IPS-18c (cell line): ENCODE data around the gene ALOX12B.
"Not testable (repeated sequence)": the region's sequence is repeated elsewhere in the genome, so short reads cannot be mapped to it uniquely, and the experiment has no call there.

Experiments
- H3K4me3 ChIP-seq: 2 replicates; pipeline ENCODE4 v1.7.0; 2013; ENCODE audit warnings: low read depth, mild to moderate bottlenecking, low read length, moderate library complexity; ENCODE audit not compliant: insufficient read depth
- H3K9me3 ChIP-seq: one replicate; pipeline ENCODE4 v1.6.1; 2013; ENCODE audit warnings: mild to moderate bottlenecking, low read length, moderate library complexity; ENCODE audit not compliant: control insufficient read depth, insufficient read depth

Gene ALOX12B

DNA sequence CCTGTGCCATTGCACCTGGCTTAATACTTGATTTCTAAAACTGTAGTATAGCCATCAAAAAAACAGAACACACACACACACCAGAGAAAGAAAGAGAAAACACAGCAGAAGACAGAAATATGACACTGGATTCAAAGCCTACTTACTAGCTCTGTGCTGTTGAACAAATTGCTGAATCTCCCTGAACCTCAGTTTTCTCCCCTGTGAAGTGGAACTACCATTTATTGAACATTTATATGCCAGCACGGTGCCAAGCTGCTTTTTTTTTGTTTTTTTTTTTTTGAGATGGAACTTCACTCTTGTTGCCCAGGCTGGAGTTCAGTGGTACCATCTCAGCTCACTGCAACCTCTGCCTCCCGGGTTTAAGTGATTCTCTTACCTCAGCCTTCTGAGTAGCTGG, 13.2 kb upstream of the ALOX12B start:
- H3K9me3 ChIP-seq = peaks cover 2% of the 10 kb centered on the region
- no peak overlapping the region for H3K4me3 ChIP-seq

DNA sequence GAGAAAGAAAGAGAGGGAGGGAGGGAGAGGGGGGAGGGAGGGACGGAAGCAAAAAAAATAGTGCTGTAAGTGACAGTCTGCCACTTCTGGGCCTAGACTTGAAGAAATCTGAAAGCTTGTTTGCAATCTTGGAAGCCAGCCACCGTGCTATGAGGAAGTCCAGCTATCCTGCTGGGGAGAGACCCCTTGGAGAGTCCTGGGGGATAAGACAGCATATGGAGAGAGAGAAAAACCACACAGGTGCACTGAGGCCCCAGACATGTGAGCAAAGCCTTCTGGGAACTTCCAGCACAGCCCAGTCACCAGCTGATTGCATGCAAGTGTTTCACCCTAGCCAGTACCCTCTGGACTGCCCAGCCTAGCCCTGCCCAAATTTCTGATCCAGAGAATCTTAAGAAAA, 12.6 kb upstream of the ALOX12B start:
- Histone ChIP-seq H3K4me3 (no peak overlapping the region), H3K9me3 (peaks cover 2% of the 10 kb centered on the region)

GRCh38 chr17:8096541-8096940, 9.0 kb upstream of the ALOX12B start:
- H3K9me3 ChIP-seq = peaks cover 2% of the 10 kb centered on the region
- no peak overlapping the region for H3K4me3 ChIP-seq

DNA sequence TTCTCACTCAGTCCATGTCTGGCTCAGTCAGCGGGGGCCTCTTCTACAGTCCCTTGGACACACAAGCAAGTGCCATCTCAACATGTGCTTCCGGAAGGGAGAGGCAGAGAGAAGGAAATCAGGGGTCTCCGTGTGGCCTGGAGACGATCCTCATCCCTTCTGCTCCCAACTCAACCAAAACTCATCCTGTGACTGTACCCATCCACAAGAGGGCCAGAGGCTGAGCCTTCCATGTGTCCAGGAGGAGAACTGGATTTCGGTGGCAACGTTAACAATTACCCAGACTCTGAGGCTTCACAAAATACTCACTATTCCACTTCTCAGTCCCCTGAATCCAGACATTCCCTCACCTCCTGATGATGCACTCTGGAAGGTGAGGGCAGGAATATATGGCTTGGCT, 7.8 kb upstream of the ALOX12B start:
- no peaks in the 10 kb centered on the region for H3K9me3 ChIP-seq
- H3K4me3 ChIP-seq = no peak overlapping the region

GRCh38 chr17:8091033-8091687, 3.6 kb upstream of the ALOX12B start:
- Histone ChIP-seq H3K9me3 (peaks cover 2% of the 10 kb centered on the region), H3K4me3 (no peak overlapping the region; the same call in 1 of the 2 replicates)

DNA sequence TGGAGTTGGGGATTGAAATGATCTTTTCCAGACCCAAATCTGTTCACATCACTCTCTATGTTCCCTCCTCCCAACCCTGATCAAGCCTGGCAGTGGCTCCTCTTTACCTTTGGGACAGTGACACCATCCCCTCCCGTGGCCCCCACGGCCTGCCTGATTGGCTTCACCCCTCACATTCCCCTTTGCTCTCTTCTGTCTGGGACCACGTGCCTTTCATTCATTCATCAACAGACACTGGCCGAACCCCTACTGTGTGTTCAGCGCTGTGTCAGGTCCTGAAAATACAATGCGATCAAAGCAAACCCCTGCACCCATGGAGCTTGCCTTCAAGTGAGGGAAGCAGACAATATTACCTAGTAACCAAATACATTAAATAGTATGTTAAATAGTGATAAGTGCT, 2.2 kb upstream of the ALOX12B start:
- Histone ChIP-seq H3K9me3 (peaks cover 2% of the 10 kb centered on the region), H3K4me3 (no peak overlapping the region)

DNA sequence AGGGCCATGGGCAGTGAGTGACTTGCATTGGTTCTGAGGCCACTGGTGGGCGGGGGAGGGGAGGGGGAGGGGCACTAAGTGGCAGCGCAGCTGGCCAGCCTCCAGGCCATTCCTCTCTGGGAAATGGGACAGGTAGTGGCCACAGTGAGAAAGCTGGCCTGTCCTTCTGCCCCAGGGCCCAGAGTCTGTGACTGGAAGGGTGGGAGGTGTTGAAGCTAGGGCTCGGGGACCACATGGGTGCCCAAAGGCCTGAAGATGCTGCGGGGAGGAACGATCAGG, 375 bp upstream of the ALOX12B start:
- Histone ChIP-seq H3K9me3 (peaks cover 2% of the 10 kb centered on the region), H3K4me3 (no peak overlapping the region)

DNA sequence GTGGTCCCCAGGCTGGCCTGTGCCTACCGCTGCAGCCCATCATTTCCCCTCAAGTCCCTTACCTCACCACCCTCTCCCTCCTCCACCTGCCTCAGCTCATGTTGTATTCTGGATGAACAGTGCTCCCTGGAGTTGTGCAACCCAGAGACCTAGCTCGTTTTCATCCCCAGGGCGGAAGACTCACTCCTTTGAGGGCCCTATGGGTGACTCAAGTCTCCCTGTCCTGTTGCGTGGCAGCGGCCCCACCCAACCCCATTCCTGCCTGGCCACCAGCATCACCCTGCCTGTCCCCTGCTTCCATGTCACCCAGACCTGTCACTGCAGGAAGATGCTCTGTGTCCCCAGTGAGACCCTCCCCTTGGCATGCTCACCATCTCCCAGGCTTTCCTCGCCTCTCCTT, 3.3 kb downstream of the ALOX12B start:
- peaks cover 2% of the 10 kb centered on the region for H3K9me3 ChIP-seq
- no peak overlapping the region for H3K4me3 ChIP-seq

- no peaks in the 10 kb centered on the region for H3K9me3 ChIP-seq
- H3K4me3 ChIP-seq = no peak overlapping the region
Observed at GRCh38 chr17:8082292-8082691, 5.2 kb downstream of the ALOX12B start.

- Histone ChIP-seq H3K9me3 (no peaks in the 10 kb centered on the region), H3K4me3 (no peak overlapping the region)
Observed at GRCh38 chr17:8081876-8082275, 5.6 kb downstream of the ALOX12B start.

GRCh38 chr17:8080799-8081219, 6.7 kb downstream of the ALOX12B start:
- no peak overlapping the region for H3K4me3 ChIP-seq

GRCh38 chr17:8080208-8080798, 7.2 kb downstream of the ALOX12B start:
- peak overlapping the region; percentile 84; the same call in 1 of the 2 replicates for H3K4me3 ChIP-seq

More at GRCh38 chr17:8080799-8081219, 6.7 kb downstream of the ALOX12B start:
- no peaks in the 10 kb centered on the region for H3K9me3 ChIP-seq

GRCh38 chr17:8079291-8080207, 8.0 kb downstream of the ALOX12B start:
- Histone ChIP-seq H3K4me3 (peak overlapping the region; percentile 84), H3K9me3 (no peaks in the 10 kb centered on the region)

More at GRCh38 chr17:8080208-8080798, 7.2 kb downstream of the ALOX12B start:
- H3K9me3 ChIP-seq = no peaks in the 10 kb centered on the region

- not testable (repeated sequence) for H3K9me3 ChIP-seq, H3K4me3 ChIP-seq
Observed at GRCh38 chr17:8077939-8078338, 9.6 kb downstream of the ALOX12B start.

- Histone ChIP-seq H3K4me3 (no peak overlapping the region), H3K9me3 (no peaks in the 10 kb centered on the region)
Observed at GRCh38 chr17:8076502-8077266, 10.8 kb downstream of the ALOX12B start.

GRCh38 chr17:8075574-8076342, 11.8 kb downstream of the ALOX12B start:
- Histone ChIP-seq H3K9me3 (no peaks in the 10 kb centered on the region), H3K4me3 (no peak overlapping the region)

DNA sequence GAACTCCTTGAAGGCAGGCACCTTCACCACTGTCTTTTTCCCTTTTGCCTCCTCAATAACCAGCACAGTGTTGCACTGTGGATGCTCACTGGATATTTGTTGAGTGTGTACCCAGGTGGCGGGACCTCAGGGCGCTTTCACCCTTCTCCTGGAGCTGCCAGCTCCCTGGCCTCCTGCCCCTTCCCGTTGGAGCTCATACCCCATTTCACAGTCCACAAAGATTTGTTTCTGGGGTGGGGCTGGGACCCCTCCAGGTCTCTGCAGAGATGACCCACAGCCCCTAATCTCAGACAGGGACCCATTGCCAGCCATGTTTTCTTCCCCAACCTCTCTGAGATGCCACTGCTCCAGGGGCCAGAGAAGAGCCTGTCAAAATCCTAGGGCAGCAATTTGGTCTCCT, 12.4 kb downstream of the ALOX12B start:
- Histone ChIP-seq H3K4me3 (no peak overlapping the region), H3K9me3 (no peaks in the 10 kb centered on the region)
